ENCODE measurements around the gene RASGRF1.

The RASGRF1 gene

GRCh38 chr15:79094611-79095021, 4.0 kb upstream of the RASGRF1 start:
- no peak for DNase-seq (ENCODE audit: low read depth)

GRCh38 chr15:79093352-79093935, 2.9 kb upstream of the RASGRF1 start:
- DNase-seq (ENCODE audit: low read depth) = no peak

GRCh38 chr15:79092382-79092781, 1.8 kb upstream of the RASGRF1 start:
- DNase-seq (ENCODE audit: low read depth) = no peak

GRCh38 chr15:79091204-79091867, 756 bp upstream of the RASGRF1 start:
- no peak for DNase-seq (ENCODE audit: low read depth)

- no peak for DNase-seq (ENCODE audit: low read depth)
Measured at GRCh38 chr15:79089890-79090486, 592 bp downstream of the RASGRF1 start.

GRCh38 chr15:79089331-79089889, 1.2 kb downstream of the RASGRF1 start:
- no peak for DNase-seq (ENCODE audit: low read depth)

GRCh38 chr15:79088426-79089205, 2.0 kb downstream of the RASGRF1 start:
- no peak for DNase-seq (ENCODE audit: low read depth)

GRCh38 chr15:79086814-79087213, 3.8 kb downstream of the RASGRF1 start:
- no peak for DNase-seq (ENCODE audit: low read depth)

- no peak for DNase-seq (ENCODE audit: low read depth)
Measured at GRCh38 chr15:79084308-79084968, 6.1 kb downstream of the RASGRF1 start.

GRCh38 chr15:79083154-79083553, 7.4 kb downstream of the RASGRF1 start:
- DNase-seq (ENCODE audit: low read depth) = no peak

GRCh38 chr15:79082363-79083070, 8.1 kb downstream of the RASGRF1 start:
- no peak for DNase-seq (ENCODE audit: low read depth)

- no peak for DNase-seq (ENCODE audit: low read depth)
Measured at GRCh38 chr15:79078763-79079410, 11.7 kb downstream of the RASGRF1 start.

GRCh38 chr15:79078003-79078402, 12.6 kb downstream of the RASGRF1 start:
- DNase-seq (ENCODE audit: low read depth) = no peak

- no peak for DNase-seq (ENCODE audit: low read depth)
Measured at GRCh38 chr15:79076661-79077060, 13.9 kb downstream of the RASGRF1 start.

GRCh38 chr15:79075256-79075655, 15.3 kb downstream of the RASGRF1 start:
- no peak for DNase-seq (ENCODE audit: low read depth)

- DNase-seq (ENCODE audit: low read depth) = no peak
Measured at GRCh38 chr15:79073336-79073735, 17.2 kb downstream of the RASGRF1 start.

GRCh38 chr15:79071901-79072300, 18.7 kb downstream of the RASGRF1 start:
- no peak for DNase-seq (ENCODE audit: low read depth)

GRCh38 chr15:79068790-79069189, 21.8 kb downstream of the RASGRF1 start:
- no peak for DNase-seq (ENCODE audit: low read depth)

- DNase-seq (ENCODE audit: low read depth) = no peak
Measured at GRCh38 chr15:79067969-79068368, 22.6 kb downstream of the RASGRF1 start.

- no peak for DNase-seq (ENCODE audit: low read depth)
Measured at GRCh38 chr15:79067072-79067833, 23.3 kb downstream of the RASGRF1 start.

Data from stimulated activated CD8-positive, alpha-beta memory T cell treated with anti-CD3 and anti-CD28 coated beads, Interleukin-12 subunit alpha, Interleukin-12 subunit beta, amount 100 ng/mL, for 4 hours (primary cell).